Lower leg skin (tissue), 4 donors: ENCODE data around the gene TRIM50. TPM values are rescaled to one million over a fixed set of nuclear protein-coding genes. Genes with fewer than 3 reads are reported as not detected.
"Not testable (repeated sequence)": the region's sequence is repeated elsewhere in the genome, so short reads cannot be mapped to it uniquely, and the experiment has no call there.

Source experiments
- DNase-seq, 2 donors: peaks; one replicate each; pipeline ENCODE4 v3.0.0-alpha.2; 2019; ENCODE audit warnings: low spot score in 2 of 2
- H3K4me3 ChIP-seq: fragments of 200-600 bp; sonication (generic); 2 replicates; pipeline ENCODE4 v1.5.1; 2017; ENCODE audit warnings: mild to moderate bottlenecking, low read depth; ENCODE audit not compliant: poor library complexity, severe bottlenecking
- CTCF ChIP-seq, 3 donors: fragments of 450-650 bp; IDR thresholded peaks; one replicate each; pipeline ENCODE4 v1.5.1; 2016; ENCODE audit warnings: antibody characterized with exemption in 3 of 3, mild to moderate bottlenecking in 3 of 3, moderate library complexity in 2 of 3
- POLR2A ChIP-seq, 2 donors: fragments of 450-650 bp; IDR thresholded peaks; one replicate each; pipeline ENCODE4 v1.6.1; 2016 to 2017; ENCODE audit warnings: antibody characterized with exemption in 2 of 2, mild to moderate bottlenecking in 1 of 2, moderate library complexity in 1 of 2
- WGBS, 2 donors: methylation state at CpG; one replicate each; pipeline ENCODE4 v1.1.5; 2018; 5-methylcytosine and 5-hydroxymethylcytosine counted together
- intact Hi-C: fragments of 100-400 bp; cut with DNase I; formaldehyde crosslinking; loops from one replicate; pipeline ENCODE4 v1.15.0; 2023; ENCODE audit warnings: low total_unique reads
- total RNA-seq, 4 donors: library from RNA; depleted of rRNA; stranded (reverse); fragments of >200 nt; gene quantifications; one replicate each; pipeline ENCODE4 v1.1.0, GENCODE V29; 2016

TRIM50 gene
- total RNA-seq, 4 donors from 2014 or later, result 0.39 TPM; not detected in 3

- intact Hi-C loops, result no loop called here
- 65 to 68% methylated on average over 6 of the region's 6 CpGs for WGBS, 2 donors
- DNase-seq, result no peak
- no peak overlapping the region for H3K4me3 ChIP-seq
- TF ChIP-seq CTCF (IDR thresholded peaks at IDR 0.05) (no peak), POLR2A (IDR thresholded peaks at IDR 0.05) (no peak)
Observed at GRCh38 chr7:73330772-73331171, 2.9 kb upstream of the TRIM50 start.

GRCh38 chr7:73329861-73330581, 2.1 kb upstream of the TRIM50 start:
- WGBS, 2 donors, result 38 to 42% methylated on average over 11 of the region's 11 CpGs
- no peak overlapping the region for H3K4me3 ChIP-seq
- intact Hi-C loops, result no loop called here
- no peak for DNase-seq
- no peak for TF ChIP-seq CTCF (IDR thresholded peaks at IDR 0.05)
- no peak for TF ChIP-seq POLR2A (IDR thresholded peaks at IDR 0.05)

DNA sequence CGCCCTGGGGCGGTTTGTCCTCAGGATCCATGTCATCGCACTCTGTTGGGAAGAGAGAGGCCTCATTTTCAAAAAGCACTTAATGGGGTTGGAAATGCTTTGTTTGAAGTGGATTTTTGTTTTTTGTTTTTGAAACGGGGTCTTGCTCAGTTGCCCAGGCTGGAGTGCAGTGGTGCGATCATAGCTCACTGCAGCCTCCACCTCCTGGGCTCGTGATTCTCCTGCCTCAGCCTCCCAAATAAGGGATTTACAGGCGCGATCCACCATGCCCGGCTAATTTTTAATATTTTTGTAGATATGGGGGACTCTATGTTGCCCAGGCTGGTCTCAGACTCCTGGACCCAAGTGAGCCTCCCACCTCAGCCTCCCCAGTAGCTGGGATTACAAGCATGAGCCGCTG, 814 bp upstream of the TRIM50 start:
- 92 to 97% methylated on average over 10 of the region's 10 CpGs for WGBS, 2 donors
- intact Hi-C loops, result no loop called here

DNA sequence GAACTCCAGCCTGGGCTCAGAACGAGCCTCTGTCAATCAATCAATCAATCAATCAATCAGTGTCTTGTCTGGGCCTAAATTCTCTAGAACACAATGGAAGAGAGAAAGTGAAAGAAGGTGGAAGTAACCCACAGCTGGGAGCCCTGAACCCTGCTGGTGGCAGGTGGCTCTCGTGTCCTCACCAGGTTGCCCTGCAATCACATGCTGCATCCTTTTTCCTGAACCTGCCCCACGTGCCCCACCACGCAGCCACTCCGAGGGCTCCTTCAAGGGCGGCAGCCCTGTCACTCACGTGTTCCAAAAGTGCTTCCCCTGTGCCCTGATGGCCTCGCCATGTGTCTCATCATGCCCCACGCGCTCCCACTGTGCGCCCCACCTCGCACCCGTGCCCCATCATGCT, 433 bp downstream of the TRIM50 start:
- 77 to 94% methylated on average over 10 to 13 of the region's 13 CpGs for WGBS, 2 donors
- H3K4me3 ChIP-seq, DNase-seq, intact Hi-C loops: not testable (repeated sequence)

More for the DNA sequence above, 814 bp upstream of the TRIM50 start:
- TF ChIP-seq POLR2A (IDR thresholded peaks at IDR 0.05) (no peak), CTCF (IDR thresholded peaks at IDR 0.05) (no peak)
- no peak for DNase-seq
- H3K4me3 ChIP-seq, result no peak overlapping the region

GRCh38 chr7:73325424-73325823, 2.5 kb downstream of the TRIM50 start:
- WGBS, 2 donors, result 87 to 95% methylated on average over 5 to 6 of the region's 6 CpGs
- DNase-seq, intact Hi-C loops, H3K4me3 ChIP-seq: not testable (repeated sequence)

GRCh38 chr7:73324081-73324845, 3.6 kb downstream of the TRIM50 start:
- peak in 1 of 2 donors; percentile 20 for DNase-seq
- intact Hi-C loops, H3K4me3 ChIP-seq: not testable (repeated sequence)
- 25% methylated on average over 12 to 29 of the region's 31 CpGs for WGBS, 2 donors

- intact Hi-C loops, DNase-seq, H3K4me3 ChIP-seq: not testable (repeated sequence)
- 77 to 78% methylated on average over 5 of the region's 5 CpGs for WGBS, 2 donors
Observed at GRCh38 chr7:73323434-73324080, 4.3 kb downstream of the TRIM50 start.

- H3K4me3 ChIP-seq, intact Hi-C loops, DNase-seq: not testable (repeated sequence)
- 73 to 84% methylated on average over 8 to 9 of the region's 9 CpGs for WGBS, 2 donors
Observed at GRCh38 chr7:73320009-73320408, 7.9 kb downstream of the TRIM50 start.

DNA sequence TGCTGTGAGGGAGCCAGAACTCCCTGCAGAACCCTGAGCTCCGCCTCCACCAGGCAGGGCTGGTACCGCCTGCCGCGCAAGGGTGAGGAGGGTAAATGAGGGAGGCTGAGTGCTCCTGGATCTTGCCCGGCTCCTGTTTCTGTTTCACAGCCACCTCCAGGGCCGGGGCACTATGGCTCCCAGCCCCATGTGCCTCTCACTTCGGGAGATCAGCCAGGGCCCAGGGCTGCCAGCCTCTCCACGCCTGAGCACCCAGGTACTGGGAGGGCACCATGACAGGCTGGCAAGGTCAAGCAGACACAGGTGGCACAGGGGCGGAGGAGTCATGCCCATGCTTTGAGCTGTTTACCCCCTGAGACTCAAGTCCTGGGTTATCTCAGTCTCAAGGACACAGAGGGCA, 8.3 kb downstream of the TRIM50 start:
- H3K4me3 ChIP-seq, intact Hi-C loops, DNase-seq: not testable (repeated sequence)
- 69 to 78% methylated on average over 7 to 9 of the region's 9 CpGs for WGBS, 2 donors

DNA sequence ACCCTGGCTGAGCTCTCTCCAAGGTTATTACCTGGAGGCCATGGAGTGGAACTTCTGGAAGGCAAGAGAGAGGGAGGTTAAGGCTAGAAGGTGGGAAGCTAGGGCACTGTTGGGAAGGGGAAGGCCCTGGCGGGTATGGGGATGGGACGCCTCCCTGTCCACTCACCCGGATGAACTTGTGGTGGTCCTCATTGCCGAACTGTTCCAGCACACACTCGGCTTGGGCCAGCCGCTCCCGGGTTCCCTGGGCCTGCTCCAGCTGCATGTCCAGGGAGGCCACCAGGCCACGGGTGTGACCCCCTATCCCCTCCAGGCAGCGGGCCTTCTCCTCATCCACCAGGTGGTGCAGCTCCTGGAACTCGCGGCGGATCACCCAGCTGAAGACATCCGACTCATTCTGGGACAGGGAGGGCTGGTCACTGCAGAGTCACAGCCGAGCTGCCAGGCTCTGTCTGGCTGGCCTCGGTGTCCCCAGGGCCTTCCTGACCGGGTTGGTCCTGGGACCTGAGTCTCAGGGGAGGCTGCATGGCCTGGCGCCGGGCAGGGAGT, 9.2 kb downstream of the TRIM50 start:
- WGBS, 2 donors, result 80 to 81% methylated on average over 4 to 18 of the region's 18 CpGs
- H3K4me3 ChIP-seq, DNase-seq, intact Hi-C loops: not testable (repeated sequence)
